ENCODE measurements around the gene PHACTR1.
"Not testable (repeated sequence)": the region's sequence is repeated elsewhere in the genome, so short reads cannot be mapped to it uniquely, and the experiment has no call there.

Gene PHACTR1

GRCh38 chr6:13124131-13124530, 407.6 kb downstream of the PHACTR1 start:
- Histone ChIP-seq H3K27me3 (ENCODE audit: insufficient read depth, low read length) (no peaks in the 10 kb centered on the region), H3K9ac (ENCODE audit: low read depth, low read length) (no peak overlapping the region), H3K4me3 (ENCODE audit: low read length) (no peak overlapping the region), H3K36me3 (ENCODE audit: insufficient read depth, low read depth, low read length) (no peaks in the 10 kb centered on the region), H3K27ac (ENCODE audit: low read length) (no peak overlapping the region), H3K9me3 (ENCODE audit: insufficient read depth, low read depth, low read length) (no peaks in the 10 kb centered on the region), H3K4me1 (ENCODE audit: insufficient read depth, low read length) (peaks cover 15% of the 10 kb centered on the region; the same call in 1 of the 2 replicates)

DNA sequence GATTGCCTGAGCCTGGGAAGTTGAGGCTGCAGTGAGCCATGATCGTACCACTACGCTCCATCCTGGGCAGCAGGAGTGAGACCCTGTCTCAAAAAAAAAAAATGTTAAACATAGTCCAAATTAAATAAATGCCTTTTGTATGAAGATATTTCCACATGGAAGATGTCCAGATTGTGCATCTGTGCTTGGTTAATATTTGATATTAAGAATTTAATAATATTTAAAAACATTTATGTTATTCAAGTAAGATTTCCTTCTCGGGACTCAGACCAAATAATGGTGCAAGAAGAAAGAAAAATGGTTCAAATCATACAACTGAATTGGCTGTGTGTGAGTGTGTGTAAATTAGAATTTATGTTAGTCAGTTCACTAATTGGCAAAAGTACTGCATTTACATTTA, 409.3 kb downstream of the PHACTR1 start:
- no peak overlapping the region for H3K9ac ChIP-seq (ENCODE audit: low read depth, low read length)
- no peaks in the 10 kb centered on the region for H3K27me3 ChIP-seq (ENCODE audit: insufficient read depth, low read length)
- H3K36me3 ChIP-seq (ENCODE audit: insufficient read depth, low read depth, low read length), result no peaks in the 10 kb centered on the region
- H3K4me1 ChIP-seq (ENCODE audit: insufficient read depth, low read length), result no peaks in the 10 kb centered on the region; the same call in 1 of the 2 replicates
- no peaks in the 10 kb centered on the region for H3K9me3 ChIP-seq (ENCODE audit: insufficient read depth, low read depth, low read length)
- H3K27ac ChIP-seq (ENCODE audit: low read length), result no peak overlapping the region
- no peak overlapping the region for H3K4me3 ChIP-seq (ENCODE audit: low read length)

DNA sequence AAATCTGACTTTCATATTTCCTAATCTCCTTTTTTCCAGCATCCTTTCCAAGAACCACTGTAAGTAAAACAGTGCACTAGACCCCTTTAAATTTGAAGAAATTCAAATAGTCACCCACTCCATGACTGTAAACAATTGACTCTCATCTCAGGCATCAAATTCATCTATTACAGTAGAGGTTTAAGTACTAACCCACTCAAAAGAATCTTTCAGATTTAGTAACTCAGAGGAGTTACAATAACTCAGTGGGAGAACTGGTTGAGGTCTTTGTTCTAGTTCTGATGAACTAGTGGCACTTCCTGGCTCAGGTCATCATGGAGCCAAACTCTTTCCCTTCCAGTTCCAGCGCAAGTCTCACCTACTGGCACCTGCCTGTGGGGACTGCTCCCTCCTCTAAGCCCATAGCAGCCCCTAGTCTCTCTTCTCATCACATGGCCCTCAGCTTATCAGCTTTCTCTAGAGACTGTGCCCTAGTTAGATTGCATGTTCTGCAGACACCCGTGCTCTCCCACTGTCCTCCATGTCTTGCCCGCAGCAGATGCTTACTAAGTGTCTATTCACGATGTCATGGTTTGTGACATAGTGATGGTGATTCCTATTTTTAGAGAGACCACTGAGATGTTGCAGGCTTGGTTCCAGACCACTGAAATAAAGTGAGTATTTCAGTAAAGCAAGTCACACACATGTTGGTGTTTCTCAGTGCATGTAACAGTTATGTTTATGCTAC, 415.5 kb downstream of the PHACTR1 start:
- Histone ChIP-seq H3K4me3 (ENCODE audit: low read length) (no peak overlapping the region), H3K27ac (ENCODE audit: low read length) (no peak overlapping the region), H3K4me1 (ENCODE audit: insufficient read depth, low read length) (no peaks in the 10 kb centered on the region), H3K9ac (ENCODE audit: low read depth, low read length) (no peak overlapping the region), H3K9me3 (ENCODE audit: insufficient read depth, low read depth, low read length) (no peaks in the 10 kb centered on the region), H3K27me3 (ENCODE audit: insufficient read depth, low read length) (no peaks in the 10 kb centered on the region), H3K36me3 (ENCODE audit: insufficient read depth, low read depth, low read length) (no peaks in the 10 kb centered on the region)

GRCh38 chr6:13133894-13134293, 417.3 kb downstream of the PHACTR1 start:
- H3K4me1 ChIP-seq (ENCODE audit: insufficient read depth, low read length); H3K27me3 ChIP-seq (ENCODE audit: insufficient read depth, low read length); H3K9ac ChIP-seq (ENCODE audit: low read depth, low read length); H3K9me3 ChIP-seq (ENCODE audit: insufficient read depth, low read depth, low read length); H3K27ac ChIP-seq (ENCODE audit: low read length); H3K36me3 ChIP-seq (ENCODE audit: insufficient read depth, low read depth, low read length); H3K4me3 ChIP-seq (ENCODE audit: low read length): not testable (repeated sequence)

GRCh38 chr6:13135152-13135551, 418.6 kb downstream of the PHACTR1 start:
- no peaks in the 10 kb centered on the region for H3K27me3 ChIP-seq (ENCODE audit: insufficient read depth, low read length)
- H3K27ac ChIP-seq (ENCODE audit: low read length), result no peak overlapping the region
- H3K9ac ChIP-seq (ENCODE audit: low read depth, low read length), result no peak overlapping the region
- H3K9me3 ChIP-seq (ENCODE audit: insufficient read depth, low read depth, low read length), result no peaks in the 10 kb centered on the region
- H3K4me3 ChIP-seq (ENCODE audit: low read length), result no peak overlapping the region
- H3K4me1 ChIP-seq (ENCODE audit: insufficient read depth, low read length), result peaks cover 3% of the 10 kb centered on the region; the same call in 1 of the 2 replicates
- no peaks in the 10 kb centered on the region for H3K36me3 ChIP-seq (ENCODE audit: insufficient read depth, low read depth, low read length)

- no peak overlapping the region for H3K27ac ChIP-seq (ENCODE audit: low read length)
- H3K36me3 ChIP-seq (ENCODE audit: insufficient read depth, low read depth, low read length), result no peaks in the 10 kb centered on the region
- H3K4me3 ChIP-seq (ENCODE audit: low read length), result no peak overlapping the region
- peaks cover 6% of the 10 kb centered on the region; the same call in 1 of the 2 replicates for H3K4me1 ChIP-seq (ENCODE audit: insufficient read depth, low read length)
- H3K9me3 ChIP-seq (ENCODE audit: insufficient read depth, low read depth, low read length), result no peaks in the 10 kb centered on the region
- H3K9ac ChIP-seq (ENCODE audit: low read depth, low read length), result no peak overlapping the region
- no peaks in the 10 kb centered on the region for H3K27me3 ChIP-seq (ENCODE audit: insufficient read depth, low read length)
Measured at GRCh38 chr6:13139119-13139518, 422.6 kb downstream of the PHACTR1 start.

DNA sequence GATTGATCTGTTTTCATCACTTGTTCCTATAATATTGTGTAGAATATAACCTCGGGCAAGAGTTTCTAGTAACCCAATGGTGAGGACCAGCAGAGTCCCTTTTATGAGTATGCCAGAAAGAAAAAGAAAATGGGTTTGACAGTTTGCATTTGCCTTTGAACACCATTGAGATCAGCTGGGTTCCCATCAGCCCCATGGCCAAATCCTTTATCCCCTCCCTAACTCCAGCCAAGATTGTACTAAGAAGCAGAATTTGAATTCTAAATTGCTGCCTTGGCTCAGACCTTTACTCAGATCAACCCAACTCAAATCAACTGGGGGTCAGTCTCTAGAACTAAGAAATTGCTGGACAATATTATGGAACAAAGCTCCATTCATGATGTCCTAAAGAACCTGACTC, 424.4 kb downstream of the PHACTR1 start:
- Histone ChIP-seq H3K4me3 (ENCODE audit: low read length) (no peak overlapping the region), H3K36me3 (ENCODE audit: insufficient read depth, low read depth, low read length) (no peaks in the 10 kb centered on the region), H3K27ac (ENCODE audit: low read length) (no peak overlapping the region), H3K4me1 (ENCODE audit: insufficient read depth, low read length) (peaks cover 9% of the 10 kb centered on the region; the same call in 1 of the 2 replicates), H3K9ac (ENCODE audit: low read depth, low read length) (no peak overlapping the region), H3K9me3 (ENCODE audit: insufficient read depth, low read depth, low read length) (no peaks in the 10 kb centered on the region), H3K27me3 (ENCODE audit: insufficient read depth, low read length) (no peaks in the 10 kb centered on the region)

- H3K4me1 ChIP-seq (ENCODE audit: insufficient read depth, low read length), result peaks cover 9% of the 10 kb centered on the region; the same call in 1 of the 2 replicates
- no peaks in the 10 kb centered on the region for H3K27me3 ChIP-seq (ENCODE audit: insufficient read depth, low read length)
- H3K9ac ChIP-seq (ENCODE audit: low read depth, low read length), result no peak overlapping the region
- no peaks in the 10 kb centered on the region for H3K9me3 ChIP-seq (ENCODE audit: insufficient read depth, low read depth, low read length)
- H3K27ac ChIP-seq (ENCODE audit: low read length), result no peak overlapping the region
- no peak overlapping the region for H3K4me3 ChIP-seq (ENCODE audit: low read length)
- no peaks in the 10 kb centered on the region for H3K36me3 ChIP-seq (ENCODE audit: insufficient read depth, low read depth, low read length)
Measured at GRCh38 chr6:13141387-13141786, 424.8 kb downstream of the PHACTR1 start.

DNA sequence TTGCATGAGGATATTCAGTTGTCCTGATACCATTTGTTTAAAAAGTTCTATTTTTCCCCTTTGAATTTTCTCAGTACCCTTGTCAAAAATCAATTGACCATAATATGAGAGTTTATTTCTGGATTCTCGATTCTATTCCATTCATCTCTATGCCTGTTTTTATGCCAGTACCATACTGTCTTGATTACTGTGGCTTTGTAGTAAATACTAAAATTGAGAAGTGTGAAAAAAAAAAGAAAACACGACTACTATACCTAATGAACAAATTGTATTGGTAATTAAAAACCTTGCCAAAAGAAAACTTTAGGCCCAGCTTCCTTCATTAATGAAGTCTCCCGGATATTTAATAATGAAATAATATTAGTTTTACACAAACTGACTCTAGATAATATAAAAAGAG, 426.0 kb downstream of the PHACTR1 start:
- peaks cover 9% of the 10 kb centered on the region; the same call in 1 of the 2 replicates for H3K4me1 ChIP-seq (ENCODE audit: insufficient read depth, low read length)
- no peaks in the 10 kb centered on the region for H3K36me3 ChIP-seq (ENCODE audit: insufficient read depth, low read depth, low read length)
- H3K4me3 ChIP-seq (ENCODE audit: low read length), result no peak overlapping the region
- H3K9ac ChIP-seq (ENCODE audit: low read depth, low read length), result no peak overlapping the region
- no peaks in the 10 kb centered on the region for H3K27me3 ChIP-seq (ENCODE audit: insufficient read depth, low read length)
- H3K27ac ChIP-seq (ENCODE audit: low read length), result no peak overlapping the region
- H3K9me3 ChIP-seq (ENCODE audit: insufficient read depth, low read depth, low read length), result no peaks in the 10 kb centered on the region

- Histone ChIP-seq H3K4me3 (ENCODE audit: low read length) (no peak overlapping the region), H3K36me3 (ENCODE audit: insufficient read depth, low read depth, low read length) (no peaks in the 10 kb centered on the region), H3K4me1 (ENCODE audit: insufficient read depth, low read length) (peaks cover 17% of the 10 kb centered on the region; the same call in 1 of the 2 replicates), H3K27me3 (ENCODE audit: insufficient read depth, low read length) (no peaks in the 10 kb centered on the region), H3K9ac (ENCODE audit: low read depth, low read length) (no peak overlapping the region), H3K9me3 (ENCODE audit: insufficient read depth, low read depth, low read length) (no peaks in the 10 kb centered on the region), H3K27ac (ENCODE audit: low read length) (no peak overlapping the region)
Measured at GRCh38 chr6:13146442-13146841, 429.9 kb downstream of the PHACTR1 start.

- H3K9ac ChIP-seq (ENCODE audit: low read depth, low read length), result no peak overlapping the region
- peaks cover 19% of the 10 kb centered on the region; the same call in 1 of the 2 replicates for H3K4me1 ChIP-seq (ENCODE audit: insufficient read depth, low read length)
- H3K27me3 ChIP-seq (ENCODE audit: insufficient read depth, low read length), result no peaks in the 10 kb centered on the region
- no peak overlapping the region for H3K27ac ChIP-seq (ENCODE audit: low read length)
- no peak overlapping the region for H3K4me3 ChIP-seq (ENCODE audit: low read length)
- no peaks in the 10 kb centered on the region for H3K36me3 ChIP-seq (ENCODE audit: insufficient read depth, low read depth, low read length)
- H3K9me3 ChIP-seq (ENCODE audit: insufficient read depth, low read depth, low read length), result no peaks in the 10 kb centered on the region
Measured at GRCh38 chr6:13147376-13147775, 430.8 kb downstream of the PHACTR1 start.

GRCh38 chr6:13147782-13148181, 431.2 kb downstream of the PHACTR1 start:
- no peaks in the 10 kb centered on the region for H3K9me3 ChIP-seq (ENCODE audit: insufficient read depth, low read depth, low read length)
- no peak overlapping the region for H3K9ac ChIP-seq (ENCODE audit: low read depth, low read length)
- no peaks in the 10 kb centered on the region for H3K36me3 ChIP-seq (ENCODE audit: insufficient read depth, low read depth, low read length)
- no peaks in the 10 kb centered on the region for H3K27me3 ChIP-seq (ENCODE audit: insufficient read depth, low read length)
- peaks cover 23% of the 10 kb centered on the region; the same call in 1 of the 2 replicates for H3K4me1 ChIP-seq (ENCODE audit: insufficient read depth, low read length)
- no peak overlapping the region for H3K4me3 ChIP-seq (ENCODE audit: low read length)
- no peak overlapping the region for H3K27ac ChIP-seq (ENCODE audit: low read length)
